Caco-2 (cell line): ENCODE data around the gene LTO1. TPM values are rescaled to one million over a fixed set of nuclear protein-coding genes. Genes with fewer than 3 reads are reported as not detected.

Experiments
- BruUV-seq: library from RNA; stranded (reverse); fragments of 400-500 nt; replicated peaks from 2 replicates; lab custom pipeline; 2021; lab: Mats Ljungman, UMichigan
- CTCF ChIA-PET: fragments of 300-600 bp; sonication (Branson Sonifier 250); formaldehyde crosslinking; loops from one replicate; lab custom pipeline; 2022; ENCODE audit warnings: antibody characterized with exemption; lab: Charles Lee
- POLR2A ChIA-PET: fragments of 300-600 bp; sonication (Branson Sonifier 250); formaldehyde crosslinking; loops from one replicate; lab custom pipeline; 2022; ENCODE audit warnings: antibody characterized with exemption; lab: Charles Lee
- DNase-seq, 2 experiments: peaks; one replicate each; pipeline versions ENCODE4 v3.0.0 to v3.0.0-alpha.2; 2020 to 2022
- H3K27me3 ChIP-seq: replicated peaks from 2 replicates; pipeline ENCODE4 v1.6.0; 2011; ENCODE audit warnings: low read length; ENCODE audit not compliant: control insufficient read depth, insufficient read depth
- H3K36me3 ChIP-seq: 2 replicates; pipeline ENCODE4 v1.5.1; 2011; ENCODE audit warnings: low read length; ENCODE audit not compliant: control insufficient read depth, insufficient read depth
- H3K4me1 ChIP-seq: fragments of 250-450 bp; sonication (Bioruptor Pico); 2 replicates; pipeline ENCODE4 v1.5.1; 2020; ENCODE audit warnings: mild to moderate bottlenecking
- H3K4me3 ChIP-seq: 2 replicates; pipeline ENCODE4 v1.5.1; 2011; ENCODE audit warnings: low read depth, mild to moderate bottlenecking, control low read depth, low read length
- H3K9me3 ChIP-seq: fragments of 250-450 bp; sonication (Bioruptor Pico); 2 replicates; pipeline ENCODE4 v1.5.1; 2020; ENCODE audit warnings: mild to moderate bottlenecking, moderate library complexity
- H3K27ac Mint-ChIP-seq: one replicate; pipeline ENCODE4 v1.8.0; 2022; ENCODE audit warnings: mixed read lengths; ENCODE audit not compliant: unreplicated experiment
- H3K27me3 Mint-ChIP-seq: one replicate; pipeline ENCODE4 v1.8.0; 2022; ENCODE audit warnings: mixed read lengths; ENCODE audit not compliant: insufficient read depth, unreplicated experiment
- H3K36me3 Mint-ChIP-seq: one replicate; pipeline ENCODE4 v1.8.0; 2022; ENCODE audit warnings: mild to moderate bottlenecking, mixed read lengths; ENCODE audit not compliant: insufficient read depth, unreplicated experiment
- H3K4me1 Mint-ChIP-seq: one replicate; pipeline ENCODE4 v1.8.0; 2022; ENCODE audit warnings: low read depth, mixed read lengths; ENCODE audit not compliant: unreplicated experiment
- H3K4me3 Mint-ChIP-seq: one replicate; pipeline ENCODE4 v1.8.0; 2022; ENCODE audit warnings: mild to moderate bottlenecking, moderate library complexity, mixed read lengths; ENCODE audit not compliant: unreplicated experiment
- H3K9me3 Mint-ChIP-seq: one replicate; pipeline ENCODE4 v1.8.0; 2022; ENCODE audit warnings: mixed read lengths; ENCODE audit not compliant: unreplicated experiment
- intact Hi-C: fragments of 100-400 bp; cut with micrococcal nuclease; formaldehyde crosslinking; loops from one replicate; pipeline ENCODE4 v1.10.0; 2022; ENCODE audit not compliant: unreplicated experiment
- total RNA-seq: library from RNA; stranded (reverse); gene quantifications from 2 replicates; pipeline ENCODE4 v1.2.3, GENCODE V29; 2022
- TF ChIP-seq, protein P1 (sequence below), 2 experiments: fragments of 200-600 bp in 1 of 2; IDR thresholded peaks; 1 replicate in 1 of 2; 2 replicates in 1 of 2; pipeline versions ENCODE4 v1.5.1 to v1.8.0; 2011 to 2022; ENCODE audit warnings: antibody characterized with exemption in 1 of 2, control low read depth in 1 of 2, inconsistent platforms in 1 of 2, low read depth in 1 of 2, low read length in 1 of 2, mild to moderate bottlenecking in 1 of 2, moderate library complexity in 1 of 2; ENCODE audit not compliant: insufficient read depth in 1 of 2, severe bottlenecking in 1 of 2, unreplicated experiment in 1 of 2

The LTO1 gene
- total RNA-seq, 1 experiment from 2014 or later, result 49.3 TPM

DNA sequence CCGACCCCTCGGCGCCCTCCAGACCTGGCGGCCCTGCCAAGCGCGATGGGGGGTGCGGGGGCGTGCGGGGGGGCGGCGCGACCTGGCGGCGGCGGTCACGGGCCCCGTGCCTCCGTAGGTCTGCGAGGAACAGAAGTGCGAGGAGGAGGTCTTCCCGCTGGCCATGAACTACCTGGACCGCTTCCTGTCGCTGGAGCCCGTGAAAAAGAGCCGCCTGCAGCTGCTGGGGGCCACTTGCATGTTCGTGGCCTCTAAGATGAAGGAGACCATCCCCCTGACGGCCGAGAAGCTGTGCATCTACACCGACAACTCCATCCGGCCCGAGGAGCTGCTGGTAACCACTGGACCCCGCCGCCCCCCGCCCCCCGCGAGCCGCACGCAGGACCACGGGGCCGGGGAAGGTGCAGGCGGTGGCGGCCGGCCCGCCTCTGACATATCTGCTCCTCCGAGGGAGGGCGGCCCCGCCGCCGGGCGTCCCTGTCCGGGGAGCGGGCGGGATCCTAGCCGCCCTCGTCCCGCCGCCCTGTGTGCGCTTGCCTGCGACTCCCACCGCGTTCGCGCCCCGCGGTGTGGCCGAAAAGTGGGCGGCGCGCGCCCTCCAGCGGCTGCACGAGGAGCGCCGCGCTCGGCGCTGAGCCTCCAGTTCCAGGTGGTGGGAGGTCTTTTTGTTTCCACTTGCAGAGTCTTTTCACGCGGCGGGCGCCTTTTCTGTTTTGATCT lies 32.1 kb downstream of the LTO1 start:
- peak; percentile 85 to 95 for DNase-seq
- peak overlapping the region; percentile 96 for H3K4me3 Mint-ChIP-seq
- intact Hi-C loops, result loop anchor here (1.0 kb wide), 4 partner anchors 206 to 542 kb away; no protein-coding TSS in a partner anchor
- Histone ChIP-seq H3K4me3 (peak overlapping the region; percentile 73), H3K9me3 (no peaks in the 10 kb centered on the region), H3K4me1 (peaks cover 10% of the 10 kb centered on the region), H3K36me3 (peaks cover 11% of the 10 kb centered on the region), H3K27me3 (no peaks in the 10 kb centered on the region)
- peaks cover 87% of the 10 kb centered on the region for H3K36me3 Mint-ChIP-seq
- POLR2A ChIA-PET, result interaction anchor here (1.4 kb wide), 1 partner anchor 355 kb away, joined by 3 read pairs; no protein-coding TSS in a partner anchor
- H3K9me3 Mint-ChIP-seq, result no peaks in the 10 kb centered on the region
- TF ChIP-seq, protein P1, sequence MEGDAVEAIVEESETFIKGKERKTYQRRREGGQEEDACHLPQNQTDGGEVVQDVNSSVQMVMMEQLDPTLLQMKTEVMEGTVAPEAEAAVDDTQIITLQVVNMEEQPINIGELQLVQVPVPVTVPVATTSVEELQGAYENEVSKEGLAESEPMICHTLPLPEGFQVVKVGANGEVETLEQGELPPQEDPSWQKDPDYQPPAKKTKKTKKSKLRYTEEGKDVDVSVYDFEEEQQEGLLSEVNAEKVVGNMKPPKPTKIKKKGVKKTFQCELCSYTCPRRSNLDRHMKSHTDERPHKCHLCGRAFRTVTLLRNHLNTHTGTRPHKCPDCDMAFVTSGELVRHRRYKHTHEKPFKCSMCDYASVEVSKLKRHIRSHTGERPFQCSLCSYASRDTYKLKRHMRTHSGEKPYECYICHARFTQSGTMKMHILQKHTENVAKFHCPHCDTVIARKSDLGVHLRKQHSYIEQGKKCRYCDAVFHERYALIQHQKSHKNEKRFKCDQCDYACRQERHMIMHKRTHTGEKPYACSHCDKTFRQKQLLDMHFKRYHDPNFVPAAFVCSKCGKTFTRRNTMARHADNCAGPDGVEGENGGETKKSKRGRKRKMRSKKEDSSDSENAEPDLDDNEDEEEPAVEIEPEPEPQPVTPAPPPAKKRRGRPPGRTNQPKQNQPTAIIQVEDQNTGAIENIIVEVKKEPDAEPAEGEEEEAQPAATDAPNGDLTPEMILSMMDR (IDR thresholded peaks at IDR 0.05; ENCODE audit: insufficient read depth in 1 of 2, low read depth in 1 of 2, low read length in 1 of 2, severe bottlenecking in 1 of 2, unreplicated experiment in 1 of 2), result peak; percentile 96 to 99
- H3K4me1 Mint-ChIP-seq, result peaks cover 13% of the 10 kb centered on the region
- BruUV-seq, result no TSS peak
- H3K27ac Mint-ChIP-seq, result peak overlapping the region; percentile 45
- CTCF ChIA-PET, result interaction anchor here (0.7 to 1.6 kb wide), 10 partner anchors 9 to 541 kb away, joined by 3 to 9 read pairs (median 3); a partner anchor contains a TSS
- H3K27me3 Mint-ChIP-seq, result no peaks in the 10 kb centered on the region

DNA sequence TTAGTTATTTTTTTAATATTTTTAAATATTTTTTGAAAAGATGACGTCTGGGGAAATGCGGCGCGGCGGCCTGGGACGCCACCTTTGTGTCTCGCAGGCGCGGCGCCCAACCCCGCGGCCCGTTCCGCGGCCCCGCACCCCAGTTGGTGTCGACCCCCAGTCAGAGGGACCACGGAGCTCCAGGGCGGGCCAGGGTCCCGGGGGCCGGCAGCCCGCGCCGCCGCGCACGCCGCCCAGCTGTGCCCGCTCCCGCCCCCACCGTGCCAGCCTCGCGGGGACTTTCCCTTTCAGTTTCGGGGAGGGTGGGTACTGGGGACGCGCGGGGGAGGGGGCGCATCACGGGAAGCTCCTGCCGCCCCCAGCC lies 32.6 kb downstream of the LTO1 start:
- H3K9me3 ChIP-seq, result no peaks in the 10 kb centered on the region
- DNase-seq, result peak in 1 of 2 experiments; percentile 49
- ChIA-PET POLR2A (no interaction called here), CTCF (interaction anchor here (0.7 to 1.6 kb wide), 8 partner anchors 9 to 541 kb away, joined by 3 to 9 read pairs (median 3); no protein-coding TSS in a partner anchor)
- H3K4me1 ChIP-seq, result peaks cover 13% of the 10 kb centered on the region
- Mint-ChIP-seq H3K9me3 (no peaks in the 10 kb centered on the region), H3K4me3 (peak overlapping the region; percentile 96), H3K4me1 (peaks cover 13% of the 10 kb centered on the region), H3K27ac (no peak overlapping the region), H3K36me3 (peaks cover 87% of the 10 kb centered on the region), H3K27me3 (no peaks in the 10 kb centered on the region)
- H3K27me3 ChIP-seq, result no peaks in the 10 kb centered on the region
- intact Hi-C loops, result no loop called here
- TF ChIP-seq, protein P1 (IDR thresholded peaks at IDR 0.05; ENCODE audit: insufficient read depth in 1 of 2, low read depth in 1 of 2, low read length in 1 of 2, severe bottlenecking in 1 of 2, unreplicated experiment in 1 of 2), result no peak
- H3K4me3 ChIP-seq, result peak overlapping the region; percentile 73
- BruUV-seq, result no TSS peak
- peaks cover 9% of the 10 kb centered on the region for H3K36me3 ChIP-seq

DNA sequence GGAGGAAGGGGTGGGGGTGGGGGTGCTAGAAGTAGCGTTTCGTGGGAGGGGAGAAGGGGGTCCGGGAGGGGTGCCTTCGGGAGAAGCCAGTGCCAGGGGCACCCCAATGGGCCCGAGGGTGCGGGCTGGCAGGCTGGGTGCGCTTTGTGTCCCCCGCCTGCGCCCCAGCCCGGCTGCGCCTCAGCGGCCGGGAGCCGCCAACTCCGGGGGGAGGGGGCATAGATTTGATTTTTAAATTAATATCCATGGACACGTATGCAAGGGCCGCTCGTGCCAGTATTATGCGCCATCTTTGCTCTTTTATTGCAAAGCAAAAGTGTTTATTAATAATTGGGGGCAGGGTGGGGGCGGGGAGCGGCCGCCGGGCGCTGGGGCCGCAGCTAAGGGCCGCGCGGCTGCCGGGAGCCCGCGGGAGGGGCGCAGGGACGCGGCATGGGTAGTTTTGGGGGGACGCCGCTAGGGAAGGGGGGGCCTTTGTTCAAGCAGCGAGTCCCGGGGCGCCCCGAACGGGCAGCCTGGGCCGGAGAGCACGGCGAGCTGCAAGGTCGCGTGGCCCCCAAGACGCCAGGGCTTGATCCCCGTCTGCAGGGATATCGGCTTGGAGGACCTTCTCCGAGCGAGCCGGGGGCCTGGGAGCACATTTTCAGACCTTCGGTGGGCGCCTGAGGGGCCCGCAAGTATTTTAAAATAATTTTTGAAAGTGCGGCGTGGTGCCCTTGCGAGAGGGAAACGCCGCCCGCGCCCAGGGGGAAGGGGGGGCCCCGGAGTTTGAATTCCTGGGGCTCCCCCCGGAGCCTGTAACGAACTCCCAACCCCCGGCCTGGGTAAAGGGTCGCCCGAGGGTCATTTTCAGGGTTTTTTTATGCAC lies 33.2 kb downstream of the LTO1 start:
- peak overlapping the region; percentile 96 for H3K4me3 Mint-ChIP-seq
- no peaks in the 10 kb centered on the region for H3K27me3 Mint-ChIP-seq
- H3K9me3 Mint-ChIP-seq, result no peaks in the 10 kb centered on the region
- H3K4me3 ChIP-seq, result peak overlapping the region; percentile 73
- peaks cover 86% of the 10 kb centered on the region for H3K36me3 Mint-ChIP-seq
- H3K9me3 ChIP-seq, result no peaks in the 10 kb centered on the region
- peak; percentile 30 to 47 for DNase-seq
- peaks cover 13% of the 10 kb centered on the region for H3K4me1 Mint-ChIP-seq
- intact Hi-C loops, result loop anchor here (1.0 kb wide), 1 partner anchor 368 kb away; no protein-coding TSS in a partner anchor
- POLR2A ChIA-PET, result interaction anchor here (0.6 kb wide), 2 partner anchors 35 to 261 kb away, joined by 6 read pairs; no protein-coding TSS in a partner anchor
- BruUV-seq, result no TSS peak
- H3K36me3 ChIP-seq, result peaks cover 7% of the 10 kb centered on the region
- peak overlapping the region; percentile 97 for H3K27ac Mint-ChIP-seq
- peaks cover 19% of the 10 kb centered on the region for H3K4me1 ChIP-seq
- TF ChIP-seq, protein P1 (IDR thresholded peaks at IDR 0.05; ENCODE audit: insufficient read depth in 1 of 2, low read depth in 1 of 2, low read length in 1 of 2, severe bottlenecking in 1 of 2, unreplicated experiment in 1 of 2), result no peak
- H3K27me3 ChIP-seq, result no peaks in the 10 kb centered on the region
- CTCF ChIA-PET, result interaction anchor here (0.6 to 1.3 kb wide), 4 partner anchors 8 to 349 kb away, joined by 3 to 4 read pairs (median 3); partner anchors contain the start of gene LTO1
